Gastroesophageal sphincter (tissue), 3 donors: Measurements from ENCODE around the gene KIAA0586.
"Not testable (repeated sequence)": the region's sequence is repeated elsewhere in the genome, so short reads cannot be mapped to it uniquely, and the experiment has no call there.

Experiments used
- CTCF ChIP-seq, 4 experiments: fragments of 200-600 bp in 2 of 4; fragments of 450-650 bp in 2 of 4; sonication (generic) in 1 of 4; IDR thresholded peaks; one replicate each; pipeline ENCODE4 v1.5.1; 2017 to 2019; ENCODE audit warnings: antibody characterized with exemption in 4 of 4, mild to moderate bottlenecking in 2 of 4, moderate library complexity in 2 of 4
- EP300 ChIP-seq: sonication (generic); formaldehyde crosslinking; IDR thresholded peaks from one replicate; pipeline ENCODE4 v1.6.1; 2017; ENCODE audit warnings: antibody characterized with exemption, mild to moderate bottlenecking
- POLR2A ChIP-seq, 2 donors: fragments of 450-650 bp; IDR thresholded peaks; one replicate each; pipeline ENCODE4 v1.6.1; 2017; ENCODE audit warnings: antibody characterized with exemption in 2 of 2, mild to moderate bottlenecking in 2 of 2, moderate library complexity in 1 of 2
- POLR2AphosphoS5 ChIP-seq: sonication (generic); formaldehyde crosslinking; IDR thresholded peaks from one replicate; pipeline ENCODE4 v1.6.1; 2017; ENCODE audit warnings: antibody characterized with exemption

DNA sequence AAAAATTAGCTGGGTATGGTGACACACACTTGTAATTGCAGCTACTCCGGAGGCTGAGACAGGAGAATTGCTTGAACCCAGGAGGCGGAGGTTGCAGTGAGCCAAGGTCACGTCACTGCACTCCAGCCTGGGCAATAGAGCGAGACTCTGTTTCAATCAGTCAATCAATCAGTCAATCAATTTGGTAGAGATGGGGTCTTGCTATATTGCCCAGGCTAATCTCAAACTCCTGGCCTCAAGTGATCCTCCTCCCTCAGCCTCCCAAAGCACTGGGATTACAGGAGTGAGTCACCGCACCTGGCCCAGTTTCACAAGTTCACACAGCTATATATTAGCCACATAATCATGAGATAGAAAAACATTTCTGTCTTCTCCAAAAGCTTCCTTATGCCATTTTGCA is 50.8 kb downstream of the KIAA0586 start:
- not testable (repeated sequence) for TF ChIP-seq EP300; POLR2A (IDR thresholded peaks at IDR 0.05); CTCF (IDR thresholded peaks at IDR 0.05); POLR2AphosphoS5
